ENCODE results near the gene ADCY3. TPM values are rescaled to one million over a fixed set of nuclear protein-coding genes. Genes with fewer than 3 reads are reported as not detected.
"Not testable (repeated sequence)": the region's sequence is repeated elsewhere in the genome, so short reads cannot be mapped to it uniquely, and the experiment has no call there.

Gene ADCY3
- total RNA-seq, 1 experiment from 2014 or later: 36.8 TPM

DNA sequence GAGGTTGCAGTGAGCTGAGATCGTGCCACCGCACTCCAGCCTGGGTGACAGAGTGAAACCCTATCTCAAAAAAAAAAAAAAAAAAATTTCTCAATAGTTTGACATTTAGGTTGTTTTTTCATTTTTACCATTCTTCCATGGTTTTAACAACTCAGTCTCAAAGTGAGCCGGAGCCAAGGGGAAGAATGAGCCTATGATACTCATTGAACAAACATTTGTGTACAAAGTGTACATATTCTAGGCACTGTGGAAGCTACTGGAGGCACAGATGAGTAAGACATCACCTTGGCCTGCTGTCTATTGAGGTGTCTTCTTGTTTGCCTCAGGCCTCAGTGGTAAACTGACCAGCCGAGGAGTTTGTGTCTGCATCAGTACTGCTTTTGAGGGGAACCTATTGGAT, 104.9 kb downstream of the ADCY3 start:
- no peak for DNase-seq (ENCODE audit: low spot score)

DNA sequence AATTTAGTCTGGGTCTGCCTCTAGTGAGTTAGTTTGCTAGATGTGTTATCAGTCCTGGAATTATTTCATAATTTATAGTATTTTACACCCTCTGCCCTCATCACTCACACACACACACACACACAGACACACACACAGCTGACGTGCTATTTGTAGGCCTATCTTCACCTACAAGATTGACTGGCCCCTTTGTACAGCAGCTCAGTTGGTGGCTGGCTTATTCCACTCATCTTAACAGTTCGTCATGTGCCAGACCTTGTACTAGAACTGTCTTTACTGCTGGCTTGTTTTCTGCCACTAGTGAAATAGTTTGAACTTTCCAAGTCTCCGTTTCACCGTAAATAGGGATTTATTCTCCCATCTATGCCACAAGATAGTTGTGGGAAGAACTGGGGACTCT, 105.5 kb downstream of the ADCY3 start:
- DNase-seq (ENCODE audit: low spot score): no peak

DNA sequence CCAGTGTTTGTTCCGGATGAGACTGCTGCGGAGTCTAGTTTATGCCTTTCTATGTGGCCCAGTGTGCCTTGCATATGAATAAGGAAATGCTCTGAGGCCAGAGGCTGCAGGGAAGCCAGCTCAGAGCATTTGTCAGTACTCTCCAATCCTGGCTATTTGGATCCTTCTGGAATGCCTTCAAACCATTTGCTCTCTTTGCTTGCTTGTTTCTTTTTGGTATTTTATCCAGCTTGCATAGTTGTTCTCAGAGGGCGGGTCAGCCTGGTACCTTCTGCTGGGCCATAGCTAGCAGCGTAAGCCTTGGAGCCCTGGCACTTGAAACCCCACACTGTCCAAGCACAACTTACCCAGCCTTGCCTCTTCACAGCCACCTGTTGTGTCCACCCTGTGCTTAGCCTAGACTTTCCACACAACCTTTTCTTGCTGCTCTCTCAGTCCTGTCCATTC, 106.3 kb downstream of the ADCY3 start:
- DNase-seq (ENCODE audit: low spot score): no peak

DNA sequence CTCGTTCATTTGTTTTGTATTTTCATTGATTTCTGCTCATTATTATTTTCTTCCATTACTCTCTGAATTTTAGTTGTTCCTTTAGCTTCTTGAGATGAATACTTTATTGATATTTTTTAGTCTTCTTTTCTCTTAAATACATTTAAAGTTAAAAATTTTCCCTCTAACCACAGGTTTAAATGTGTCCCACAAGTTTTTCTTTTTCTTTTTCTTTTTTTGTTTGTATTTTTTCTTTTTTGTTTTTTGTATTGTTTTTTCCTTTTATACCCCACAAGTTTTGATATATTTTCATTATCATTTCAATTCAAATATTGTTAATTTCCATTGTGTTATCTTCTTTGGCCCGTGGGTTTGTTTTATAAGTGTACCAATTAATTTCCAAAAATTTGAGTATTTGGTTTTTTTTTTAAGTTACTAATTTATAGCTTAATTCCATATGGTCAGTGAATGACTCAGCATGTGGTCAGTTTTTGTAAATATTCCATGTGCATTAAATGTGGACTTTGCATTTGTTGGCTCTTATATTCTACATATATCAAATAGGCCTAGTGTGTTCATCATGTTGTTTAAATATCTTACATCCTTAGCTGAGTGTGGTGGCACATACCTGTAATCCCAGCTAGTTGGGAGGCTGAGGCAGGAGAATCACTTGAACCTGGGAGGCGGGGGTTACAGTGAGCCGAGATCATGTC, 110.6 kb downstream of the ADCY3 start:
- no peak for DNase-seq (ENCODE audit: low spot score)

DNA sequence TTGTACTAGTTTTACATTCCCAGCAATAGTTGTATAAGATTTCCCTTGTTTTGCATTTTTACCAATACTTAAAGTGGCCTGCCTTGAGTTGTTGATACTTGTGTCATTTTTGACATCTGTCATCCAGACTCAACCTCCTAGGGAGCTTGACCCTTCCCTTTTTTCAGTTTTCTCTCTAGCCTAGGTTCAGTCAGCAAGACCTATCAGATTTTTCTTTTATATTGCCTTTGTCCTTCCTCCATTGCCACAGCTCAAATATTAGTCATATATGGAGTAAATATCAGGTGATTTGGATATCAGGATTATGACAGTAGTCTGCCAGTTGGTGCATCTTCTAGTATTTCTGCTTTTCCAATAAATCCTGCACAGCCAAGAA, 113.4 kb downstream of the ADCY3 start:
- no peak for DNase-seq (ENCODE audit: low spot score)

DNA sequence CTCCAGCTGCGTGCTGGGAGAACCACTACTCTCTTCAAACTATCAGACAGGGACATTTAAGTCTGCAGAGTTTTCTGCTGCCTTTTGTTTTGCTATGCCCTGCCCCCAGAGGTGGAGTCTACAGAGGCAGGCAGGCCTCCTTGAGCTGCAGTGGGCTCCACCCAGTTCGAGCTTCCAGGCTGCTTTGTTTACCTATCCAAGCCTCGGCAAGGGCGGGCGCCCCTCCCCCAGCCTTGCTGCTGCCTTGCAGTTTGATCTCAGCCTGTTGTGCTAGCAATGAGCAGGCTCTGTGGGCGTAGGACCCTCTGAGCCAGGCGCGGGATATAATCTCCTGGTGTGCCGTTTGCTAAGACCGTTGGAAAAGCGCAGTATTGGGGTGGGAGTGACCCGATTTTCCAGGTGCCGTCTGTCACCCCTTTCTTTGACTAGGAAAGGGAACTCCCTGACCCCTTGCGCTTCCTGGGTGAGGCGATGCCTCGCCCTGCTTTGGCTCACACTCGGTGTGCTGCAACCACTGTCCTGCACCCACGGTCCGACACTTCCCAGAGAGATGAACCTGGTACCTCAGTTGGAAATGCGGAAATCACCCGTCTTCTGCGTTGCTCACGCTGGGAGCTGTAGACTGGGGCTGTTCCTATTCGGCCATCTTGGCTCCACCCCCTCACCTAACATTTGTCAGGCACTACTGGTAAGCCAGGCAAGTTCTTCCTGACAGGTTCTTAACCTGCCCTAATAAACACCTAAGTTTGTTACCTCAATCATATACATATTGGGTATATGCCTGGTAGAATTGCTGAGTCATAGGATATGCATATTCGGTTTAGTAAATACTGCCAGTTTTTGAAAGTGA, 114.0 kb downstream of the ADCY3 start:
- not testable (repeated sequence) for DNase-seq (ENCODE audit: low spot score)

DNA sequence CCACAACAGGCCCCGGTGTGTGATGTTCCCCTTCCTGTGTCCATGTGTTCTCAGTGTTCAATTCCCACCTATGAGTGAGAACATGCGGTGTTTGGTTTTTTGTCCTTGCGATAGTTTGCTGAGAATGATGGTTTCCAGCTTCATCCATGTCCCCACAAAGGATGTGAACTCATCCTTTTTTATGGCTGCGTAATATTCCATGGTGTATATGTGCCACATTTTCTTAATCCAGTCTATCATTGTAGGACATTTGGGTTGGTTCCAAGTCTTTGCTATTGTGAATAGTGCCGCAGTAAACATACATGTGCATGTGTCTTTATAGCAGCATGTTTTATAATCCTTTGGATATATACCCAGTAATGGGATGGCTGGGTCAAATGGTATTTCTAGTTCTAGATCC, 119.5 kb downstream of the ADCY3 start:
- not testable (repeated sequence) for DNase-seq (ENCODE audit: low spot score)

DNA sequence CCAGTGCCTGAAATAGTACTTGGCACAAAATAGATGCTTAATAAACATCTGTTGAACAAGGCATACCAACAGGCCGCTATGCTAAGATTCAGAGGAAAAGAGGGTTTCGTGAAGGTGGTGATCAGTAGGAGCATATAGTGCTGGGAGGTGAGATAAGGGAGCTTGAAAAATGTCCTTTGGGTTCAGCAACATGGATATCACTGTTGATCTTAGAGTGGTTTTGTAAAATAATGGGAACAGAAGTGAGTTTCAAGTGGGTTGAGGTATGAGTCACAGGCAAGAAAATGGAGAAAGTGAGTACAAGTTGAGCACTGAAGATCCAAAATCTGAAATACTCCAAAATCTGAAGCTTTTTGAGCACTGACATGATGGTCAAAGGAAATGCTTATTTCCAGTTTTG, 122.4 kb downstream of the ADCY3 start:
- no peak for DNase-seq (ENCODE audit: low spot score)

DNA sequence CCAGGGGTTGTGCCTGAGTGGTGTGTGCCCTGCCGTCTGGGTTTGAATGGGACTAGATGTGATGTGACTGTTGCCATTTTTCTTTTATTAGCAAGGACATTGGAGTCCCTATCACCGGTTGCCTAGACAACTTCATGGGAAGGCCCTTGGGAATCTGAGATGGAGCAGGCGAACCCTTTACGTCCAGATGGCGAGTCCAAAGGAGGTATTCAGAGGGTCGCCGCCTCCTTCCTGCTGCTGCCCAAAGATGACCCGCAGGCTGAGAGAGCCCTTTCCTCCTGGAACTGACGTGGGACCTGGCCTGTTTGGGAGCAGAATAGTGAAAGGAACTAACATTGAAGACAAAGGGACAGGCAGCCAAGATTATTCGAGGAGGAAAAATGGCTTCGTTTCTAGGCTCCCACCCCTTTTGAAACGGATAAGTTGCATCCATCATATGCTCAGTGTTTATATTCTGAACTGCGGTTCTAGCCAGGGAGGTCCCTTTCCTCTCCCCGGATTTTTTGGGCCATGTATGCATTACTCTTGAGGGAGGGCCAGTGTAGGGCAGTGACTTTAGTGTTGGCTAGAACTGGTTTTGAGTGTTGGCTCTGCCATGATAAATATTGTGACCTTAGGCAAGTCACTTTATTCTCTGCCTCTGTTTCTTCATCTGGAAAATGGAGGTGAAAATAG, 126.1 kb downstream of the ADCY3 start:
- peak; percentile 42 for DNase-seq (ENCODE audit: low spot score)

DNA sequence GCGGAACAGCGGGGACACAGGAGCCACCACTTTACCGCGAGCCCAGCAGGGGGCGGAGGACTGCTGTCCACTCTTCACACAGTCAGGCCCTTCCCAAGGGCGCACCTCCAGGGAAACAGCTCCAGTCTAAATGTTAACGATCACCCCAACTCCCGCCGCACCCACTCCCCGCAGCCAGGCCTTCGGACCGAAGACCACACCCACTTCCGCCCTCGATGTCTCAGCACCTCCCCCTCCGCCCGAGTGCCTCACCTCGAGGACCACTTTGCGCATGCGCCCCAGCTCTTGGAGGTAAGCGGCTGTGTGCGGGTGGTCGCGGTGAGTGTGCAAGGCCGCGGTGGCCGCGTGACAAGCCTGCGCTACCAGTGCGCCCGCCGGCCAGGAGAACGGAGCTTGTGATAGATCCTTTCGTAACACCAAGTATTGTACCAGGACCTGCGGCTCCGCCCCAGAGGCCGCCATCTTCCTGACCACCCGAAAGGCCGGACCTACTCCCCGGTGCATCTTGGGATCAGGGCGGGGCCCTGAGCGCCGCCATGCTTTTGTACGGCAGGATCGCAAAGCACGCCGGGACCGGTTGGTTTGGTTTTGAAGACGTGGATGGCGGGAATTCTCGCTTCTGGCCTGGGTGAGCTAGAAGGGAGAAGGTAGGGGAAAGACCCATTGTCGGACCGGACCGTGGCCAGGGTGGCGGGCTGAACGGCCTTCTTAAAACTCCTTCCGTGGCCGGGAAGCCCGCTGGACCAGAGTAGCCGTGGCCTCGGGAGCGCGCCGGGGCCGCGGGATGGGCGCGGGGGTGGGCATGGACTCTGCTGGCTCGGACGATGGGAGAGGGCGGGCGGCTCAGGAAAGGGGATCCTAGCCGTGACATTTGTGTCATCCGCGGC, 126.9 kb downstream of the ADCY3 start, which contains the start of the genes CENPO and PTRHD1:
Gene CENPO, plus strand, starts transcription at position 552 of the 887 bp plus-strand sequence. CDS start 495 bp downstream, outside the sequence.
Gene PTRHD1, minus strand, starts transcription at position 518 of the 887 bp plus-strand sequence. Its CDS starts 14 bp downstream, at position 504.
- peak; percentile 96 for DNase-seq (ENCODE audit: low spot score)

DNA sequence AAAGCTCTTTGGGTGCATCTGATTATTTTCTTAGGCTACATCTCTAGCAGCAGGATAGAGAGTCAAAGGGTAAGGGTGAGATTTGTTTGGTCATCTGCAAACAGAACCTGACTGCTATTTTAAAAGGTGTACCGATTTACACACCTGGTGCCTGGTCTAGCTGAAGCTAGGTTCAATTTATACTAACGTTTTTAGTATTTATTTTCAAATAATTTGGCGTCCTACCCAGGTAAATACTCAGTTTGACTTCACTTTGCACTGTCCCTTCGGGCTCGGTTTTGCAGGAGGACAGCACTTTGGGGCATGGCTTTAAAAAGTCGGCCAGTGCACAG, 127.5 kb downstream of the ADCY3 start:
- no peak for DNase-seq (ENCODE audit: low spot score)

DNA sequence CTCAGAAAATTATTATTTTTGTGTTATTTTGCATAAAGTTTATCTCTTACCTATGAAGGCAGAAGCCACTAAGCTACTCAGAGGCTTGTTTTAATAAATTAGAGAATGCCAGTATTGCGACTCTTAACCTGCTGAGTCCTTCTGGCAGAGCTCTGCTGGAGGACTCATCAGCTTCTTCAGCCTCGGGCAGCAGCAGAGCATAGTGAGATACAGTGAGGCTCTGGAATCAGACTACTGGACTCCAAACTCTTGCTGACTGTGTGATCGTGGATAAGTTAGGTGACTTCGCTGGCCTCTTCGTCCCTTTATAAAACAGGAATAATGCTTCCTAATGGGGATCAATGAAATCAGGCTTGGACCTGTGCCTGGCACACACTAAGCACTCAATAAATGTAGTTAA, 128.6 kb downstream of the ADCY3 start:
- DNase-seq (ENCODE audit: low spot score): no peak

DNA sequence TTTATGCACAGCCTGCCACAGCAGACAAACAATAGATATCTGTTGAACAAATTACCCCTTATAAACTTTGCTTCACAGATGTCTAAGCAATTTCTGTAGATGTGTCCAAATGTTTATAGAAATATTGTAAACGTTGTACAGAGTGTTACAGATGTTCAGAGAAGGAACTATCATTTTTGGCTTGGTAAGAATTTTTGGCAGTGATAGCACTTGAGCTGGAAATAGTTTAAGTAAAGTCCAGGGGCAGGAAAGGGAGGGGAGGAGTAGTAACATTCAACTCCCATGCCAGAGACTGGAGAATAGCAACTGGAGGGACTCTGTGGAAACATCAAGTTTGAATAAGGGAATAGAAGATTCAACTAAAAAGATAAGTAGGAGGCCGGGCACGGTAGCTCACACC, 131.2 kb downstream of the ADCY3 start:
- no peak for DNase-seq (ENCODE audit: low spot score)

DNA sequence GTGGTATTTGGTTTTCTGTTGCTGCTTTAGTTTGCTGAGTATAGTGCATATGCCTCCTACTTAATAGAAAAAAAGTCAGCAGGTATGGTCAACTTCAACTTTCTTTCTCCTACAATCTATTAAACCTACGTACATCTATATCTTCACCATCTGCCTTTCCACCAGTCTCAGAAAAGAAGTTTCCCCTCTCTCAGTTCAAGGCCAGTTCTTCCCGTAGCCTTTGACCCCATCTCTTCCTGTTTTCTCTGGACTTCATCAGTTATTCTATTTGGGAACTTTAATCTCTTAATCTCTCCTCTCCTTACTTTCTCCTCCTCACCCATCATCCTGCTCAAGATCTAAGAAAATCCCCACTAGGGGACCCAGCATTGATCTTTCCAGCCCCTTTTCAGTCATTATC, 132.5 kb downstream of the ADCY3 start:
- DNase-seq (ENCODE audit: low spot score): no peak

DNA sequence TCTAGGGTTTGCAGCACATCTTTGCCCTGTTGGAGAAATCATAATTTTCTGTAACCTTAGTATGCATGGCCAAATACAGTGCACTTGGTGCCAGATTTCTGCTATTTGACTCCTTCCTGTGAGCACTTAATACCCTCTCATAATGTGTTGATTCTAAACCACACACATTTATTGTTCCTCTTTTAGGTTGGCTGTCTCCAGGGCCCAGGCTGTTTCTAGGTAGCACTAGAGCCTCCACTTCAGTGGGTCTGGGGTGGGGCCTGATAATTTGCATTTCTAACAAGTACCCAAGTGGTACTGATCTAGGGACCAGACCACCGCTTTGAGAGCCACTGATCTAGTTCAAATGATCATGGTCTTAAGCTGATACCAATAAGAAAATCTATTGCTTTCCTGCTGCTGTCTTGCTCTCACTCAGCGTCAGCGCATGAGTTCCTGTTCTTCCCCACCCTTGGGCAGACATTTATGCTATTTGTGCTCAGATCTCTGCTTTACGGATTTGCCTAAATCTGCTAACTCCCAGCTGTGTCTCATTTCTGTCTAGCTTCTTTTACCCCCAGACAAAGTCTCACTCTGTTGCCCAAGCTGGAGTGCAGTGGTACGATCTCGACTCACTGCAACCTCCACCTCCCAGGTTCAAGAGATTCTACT, 134.2 kb downstream of the ADCY3 start:
- no peak for DNase-seq (ENCODE audit: low spot score)

DNA sequence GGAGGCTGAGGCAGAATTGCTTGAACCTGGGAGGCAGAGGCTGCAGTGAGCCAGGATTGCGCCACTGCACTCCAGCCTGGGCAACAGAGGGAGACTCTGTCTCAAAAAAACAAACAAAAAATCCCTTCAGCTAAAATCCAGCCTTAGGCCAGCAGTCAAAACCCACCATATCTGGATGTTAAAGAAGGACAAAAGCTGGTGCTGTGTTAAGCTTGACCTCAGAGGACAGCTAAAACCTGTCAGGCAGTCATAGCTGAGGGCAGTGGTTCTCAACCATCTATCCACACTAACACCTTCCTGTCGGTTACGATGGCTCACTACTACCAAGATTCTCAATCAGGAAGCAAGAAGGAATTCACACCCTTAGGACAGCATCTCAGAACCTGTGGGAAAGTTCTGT, 136.4 kb downstream of the ADCY3 start:
- DNase-seq (ENCODE audit: low spot score): no peak

DNA sequence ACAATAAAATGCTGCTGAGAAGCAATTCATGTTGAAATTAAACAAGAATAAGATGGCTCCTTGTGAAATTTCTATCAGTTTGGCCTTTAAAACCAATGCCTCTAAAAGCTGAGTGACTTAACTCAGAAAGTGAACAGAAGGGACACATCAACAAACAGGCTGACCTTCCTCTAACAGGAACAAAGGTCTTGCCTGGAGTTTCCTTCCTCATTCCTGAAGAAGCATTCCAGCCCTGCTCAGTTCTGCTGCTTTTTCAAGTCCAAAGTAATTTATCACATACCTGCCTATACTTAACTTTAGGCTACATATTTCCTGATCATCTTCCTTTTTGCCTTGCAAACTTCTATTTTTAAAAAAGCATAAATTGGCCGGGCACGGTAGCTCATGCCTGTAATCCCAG, 140.9 kb downstream of the ADCY3 start:
- no peak for DNase-seq (ENCODE audit: low spot score)

DNA sequence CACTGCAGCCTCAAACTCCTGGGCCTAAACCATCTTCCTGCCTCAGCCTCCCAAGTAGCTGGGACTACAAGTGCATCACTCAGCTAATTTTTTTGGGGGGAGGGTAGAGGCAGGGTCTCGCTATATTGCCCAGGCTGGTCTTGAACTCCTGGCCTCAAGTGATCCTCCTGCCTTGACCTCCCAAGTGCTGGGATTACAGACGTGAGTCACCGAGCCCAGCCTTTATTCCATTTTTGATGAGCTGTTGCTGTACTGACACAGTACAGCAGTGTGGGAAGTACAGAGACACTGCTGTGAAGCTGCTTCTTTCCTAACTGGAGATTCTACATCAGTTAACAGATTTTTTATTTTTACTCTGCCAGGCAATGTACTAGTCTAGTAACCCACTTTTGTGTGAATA, 145.7 kb downstream of the ADCY3 start:
- DNase-seq (ENCODE audit: low spot score): no peak

DNA sequence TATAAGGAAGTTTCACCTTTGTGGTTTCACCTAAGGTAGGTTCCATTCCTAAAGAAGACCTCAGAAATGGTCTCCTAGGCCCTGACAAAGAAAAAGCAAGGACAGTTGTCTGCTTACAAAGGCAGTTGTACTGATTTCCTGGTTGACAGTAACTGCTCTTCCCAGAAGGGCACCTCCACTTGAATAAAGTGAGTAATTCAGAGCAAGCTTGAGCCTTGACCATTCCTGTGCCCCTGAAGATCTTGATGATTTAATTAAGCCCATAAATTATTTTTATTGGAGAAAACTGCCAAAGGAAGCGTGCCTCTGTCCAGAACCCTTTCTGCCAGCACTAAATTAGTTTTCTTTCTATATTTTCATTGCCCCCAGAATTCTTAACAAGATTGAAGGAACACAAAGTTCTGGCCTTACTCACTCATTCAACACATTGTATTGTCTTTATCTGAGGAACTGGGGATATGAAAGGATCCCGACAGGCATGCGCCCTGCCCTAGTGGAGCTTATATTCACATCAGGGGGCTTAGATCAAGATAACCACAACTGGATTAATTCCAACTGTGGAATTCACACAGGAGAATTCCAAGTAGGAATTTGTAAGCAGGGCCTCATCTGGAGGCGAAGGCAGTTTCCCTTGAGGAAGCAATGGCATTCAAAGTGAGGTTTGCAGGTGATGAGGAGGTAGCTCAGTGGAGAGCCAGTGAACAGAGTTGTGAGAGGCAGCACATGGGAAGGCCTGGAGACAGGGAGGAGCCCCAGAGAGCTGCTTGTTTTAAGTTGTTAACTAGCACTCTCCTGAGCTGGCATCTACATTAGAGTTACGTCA, 148.1 kb downstream of the ADCY3 start:
- DNase-seq (ENCODE audit: low spot score): peak; percentile 49

DNA sequence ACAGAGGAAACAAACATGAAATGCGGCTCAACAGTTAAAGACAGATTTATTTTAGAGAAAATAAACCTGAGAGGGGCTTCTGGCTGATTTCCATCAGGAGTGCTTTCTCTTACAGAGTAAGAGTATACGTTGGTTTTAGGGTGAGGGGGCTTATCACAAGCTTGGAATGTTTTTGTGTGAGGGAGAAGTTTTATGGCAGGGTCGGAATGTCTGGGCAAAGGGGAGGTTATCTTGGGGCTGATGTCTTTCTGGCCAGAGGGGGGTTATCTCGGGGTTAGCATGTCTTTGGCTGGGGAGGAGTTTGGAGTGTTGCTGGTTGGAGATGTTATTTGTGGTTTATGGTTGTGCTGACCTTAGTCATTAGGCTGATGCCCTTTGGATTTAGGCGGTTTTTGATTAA, 149.0 kb downstream of the ADCY3 start:
- DNase-seq (ENCODE audit: low spot score): no peak

Measured in A172 (cell line).